Measurements from ENCODE around the gene NSD2.
"Not testable (repeated sequence)": the region's sequence is repeated elsewhere in the genome, so short reads cannot be mapped to it uniquely, and the experiment has no call there.

NSD2 gene

DNA sequence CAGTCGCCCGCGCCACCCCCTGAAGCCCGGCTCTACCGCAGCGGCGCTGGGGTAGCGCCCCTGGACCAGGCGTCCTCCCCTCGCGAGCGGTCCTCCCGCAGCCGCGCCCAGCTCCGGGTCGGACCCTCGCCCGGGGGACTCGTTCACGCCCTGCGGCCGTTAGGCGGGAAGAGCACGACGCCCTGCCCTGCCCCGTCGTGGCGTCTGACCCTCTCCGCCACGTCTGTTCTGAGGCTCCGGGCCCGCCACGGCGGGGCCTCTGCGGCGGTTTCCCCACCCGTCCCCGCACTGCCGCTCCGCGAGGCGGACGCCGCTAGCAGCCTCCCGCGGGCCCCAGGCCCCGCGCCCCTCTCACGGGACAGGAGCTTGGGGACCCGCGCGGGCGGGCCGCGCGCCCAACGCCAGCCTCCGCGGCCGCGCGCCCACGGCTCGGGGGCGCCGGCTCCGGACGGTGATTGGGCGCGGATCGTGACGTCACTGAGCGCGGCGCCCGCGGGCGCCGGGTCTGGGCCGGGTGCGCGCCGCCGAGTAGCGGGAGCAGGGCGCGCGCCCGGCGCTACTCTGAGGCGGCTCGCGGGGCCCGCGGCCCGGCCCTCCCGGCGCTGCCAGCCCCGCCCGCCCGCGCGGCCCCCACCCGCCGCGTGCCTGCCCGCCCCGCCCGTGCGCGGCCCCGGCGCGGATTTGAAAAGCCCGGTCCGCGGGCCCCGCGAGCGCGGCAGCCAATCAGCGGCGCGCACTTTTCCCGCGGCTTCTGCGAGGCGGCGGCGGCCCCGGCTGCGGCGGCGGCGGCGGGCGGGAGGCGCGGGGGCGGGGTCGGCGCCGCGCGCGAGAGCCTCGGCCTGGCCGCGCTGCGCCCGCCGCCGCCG lies at the start of gene NSD2:
NSD2 (plus strand) TSS at position 816 of the 866 bp plus-strand sequence. CDS start 29,262 bp downstream, outside the sequence.
- peak; percentile 92 for DNase-seq

DNA sequence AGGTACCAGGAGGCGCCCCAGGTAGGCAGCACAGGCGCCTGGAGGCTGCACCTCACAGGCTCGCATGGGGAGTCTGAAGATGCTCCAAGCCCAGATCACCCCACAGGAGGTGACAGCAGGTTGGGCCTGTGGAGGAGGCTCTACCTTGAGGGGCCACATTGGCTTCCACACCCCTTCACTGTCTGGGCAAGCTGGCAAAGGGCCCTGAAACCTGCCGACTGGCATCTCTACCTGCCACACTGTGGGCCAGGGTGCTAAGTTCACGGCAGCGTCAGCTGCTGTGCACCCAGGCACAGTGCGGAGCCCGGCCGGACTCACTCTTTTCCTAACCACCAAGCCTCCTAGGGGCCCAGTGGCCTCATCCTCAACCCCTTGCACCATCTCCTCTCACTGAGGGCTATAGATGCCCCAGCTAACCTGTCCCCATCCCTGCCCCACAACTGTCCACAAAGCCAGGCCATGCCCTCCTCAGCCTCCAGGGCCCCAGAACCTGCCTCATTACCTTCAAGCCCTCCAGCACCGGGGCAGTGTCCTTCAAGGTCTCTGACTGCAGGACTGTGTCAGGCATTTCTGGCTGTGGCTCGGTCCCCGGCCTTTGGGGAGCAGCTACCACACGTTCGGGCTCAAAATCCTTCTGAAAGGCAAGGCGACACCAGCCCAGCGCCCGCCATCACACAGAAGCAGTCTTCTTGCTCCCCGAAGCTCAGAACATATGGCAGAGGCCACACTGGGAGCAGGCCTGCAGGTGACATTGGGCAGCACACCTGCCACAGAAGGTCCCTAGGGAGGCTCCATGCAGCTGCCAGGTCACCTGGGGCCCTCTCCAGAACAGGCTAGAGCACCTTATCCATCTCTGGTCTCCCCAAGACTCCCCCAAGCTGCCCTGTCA lies 49.3 kb upstream of the NSD2 start:
- DNase-seq = no peak

DNA sequence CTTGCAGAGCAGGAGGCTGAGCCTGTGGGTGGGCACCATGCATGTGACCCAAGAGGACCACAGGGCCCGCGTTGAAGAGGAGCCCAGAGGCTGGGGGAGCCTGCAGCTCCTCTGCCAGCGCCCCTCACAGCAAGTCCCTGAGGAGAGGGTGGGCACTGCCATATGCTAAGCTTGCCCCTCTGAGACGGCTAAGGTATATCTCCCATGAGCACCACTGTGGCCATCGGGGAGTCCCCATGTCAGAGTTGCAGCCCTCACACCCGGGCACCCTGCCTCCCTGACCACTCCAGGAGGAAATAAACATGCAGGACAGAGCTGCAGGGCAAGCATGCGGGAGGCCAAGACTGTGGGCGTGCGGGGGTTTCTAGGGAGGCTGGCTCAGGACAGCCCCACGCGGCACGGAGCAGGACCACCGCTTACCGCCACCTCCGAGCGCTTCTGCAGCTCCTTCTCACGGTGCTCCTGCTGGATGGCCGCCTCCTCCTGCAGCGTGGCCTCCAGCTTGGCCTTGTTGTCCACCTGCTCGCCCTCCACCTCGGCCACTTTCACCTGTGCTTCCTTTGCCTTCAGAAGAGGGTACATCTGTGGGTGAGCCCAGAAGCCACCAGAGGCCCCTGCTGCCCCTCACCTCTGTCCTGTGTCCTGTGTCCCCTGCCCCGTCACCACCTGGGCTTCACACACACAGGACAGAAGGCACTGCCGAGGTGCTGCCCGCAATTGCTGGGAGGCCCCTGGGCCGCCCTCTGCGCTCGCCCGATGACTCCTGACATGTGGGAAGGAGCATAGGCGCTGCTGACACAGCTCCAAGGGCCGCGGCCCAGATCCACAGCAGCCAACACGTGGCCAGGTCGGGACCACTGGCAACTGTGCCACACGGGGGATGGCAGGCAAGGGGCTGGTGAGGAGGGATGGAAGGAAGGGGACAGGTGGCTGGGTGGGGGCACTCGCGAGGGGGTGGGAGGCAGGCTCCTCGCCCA lies 48.3 kb upstream of the NSD2 start:
- DNase-seq = no peak

DNA sequence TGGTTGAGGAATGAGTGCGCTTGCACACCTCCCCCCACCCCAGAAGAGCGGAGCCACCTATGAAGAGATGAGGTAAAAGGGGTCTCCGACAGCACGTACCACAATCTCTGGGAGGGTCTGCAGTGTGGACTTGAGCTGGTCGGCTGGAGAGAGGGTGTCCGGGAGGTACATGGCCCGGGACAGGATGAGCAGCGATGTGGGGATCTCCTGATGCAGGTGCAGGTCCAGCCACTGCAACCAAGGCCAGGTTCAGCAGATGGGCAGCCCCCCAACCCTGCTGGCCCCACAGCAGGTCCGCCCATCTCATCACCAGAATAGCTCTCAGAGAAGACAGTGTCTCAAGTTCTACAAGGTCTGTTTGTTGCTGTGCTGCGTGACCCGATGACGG lies 47.7 kb upstream of the NSD2 start:
- no peak for DNase-seq

DNA sequence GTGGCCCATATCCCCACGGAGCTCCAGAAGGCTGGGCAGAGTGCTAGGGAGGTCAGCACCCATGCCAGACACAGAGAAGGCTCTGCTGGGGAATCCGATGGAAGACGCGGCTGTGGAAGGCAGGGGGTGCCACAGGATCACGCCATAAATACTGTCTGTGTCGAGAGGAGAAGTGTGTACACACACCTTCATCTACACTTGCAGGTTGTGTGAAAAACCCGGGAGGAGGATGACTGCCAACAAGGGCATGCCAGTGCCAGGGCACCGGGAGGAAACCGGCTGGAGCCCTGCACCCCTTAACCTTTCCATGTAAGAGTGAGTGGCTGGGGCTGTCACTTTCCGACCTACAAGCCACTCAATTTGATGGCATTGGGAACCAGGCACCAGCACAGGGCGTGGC lies 46.4 kb upstream of the NSD2 start:
- no peak for DNase-seq

- no peak for DNase-seq
Observed at GRCh38 chr4:1825326-1825725, 45.9 kb upstream of the NSD2 start.

DNA sequence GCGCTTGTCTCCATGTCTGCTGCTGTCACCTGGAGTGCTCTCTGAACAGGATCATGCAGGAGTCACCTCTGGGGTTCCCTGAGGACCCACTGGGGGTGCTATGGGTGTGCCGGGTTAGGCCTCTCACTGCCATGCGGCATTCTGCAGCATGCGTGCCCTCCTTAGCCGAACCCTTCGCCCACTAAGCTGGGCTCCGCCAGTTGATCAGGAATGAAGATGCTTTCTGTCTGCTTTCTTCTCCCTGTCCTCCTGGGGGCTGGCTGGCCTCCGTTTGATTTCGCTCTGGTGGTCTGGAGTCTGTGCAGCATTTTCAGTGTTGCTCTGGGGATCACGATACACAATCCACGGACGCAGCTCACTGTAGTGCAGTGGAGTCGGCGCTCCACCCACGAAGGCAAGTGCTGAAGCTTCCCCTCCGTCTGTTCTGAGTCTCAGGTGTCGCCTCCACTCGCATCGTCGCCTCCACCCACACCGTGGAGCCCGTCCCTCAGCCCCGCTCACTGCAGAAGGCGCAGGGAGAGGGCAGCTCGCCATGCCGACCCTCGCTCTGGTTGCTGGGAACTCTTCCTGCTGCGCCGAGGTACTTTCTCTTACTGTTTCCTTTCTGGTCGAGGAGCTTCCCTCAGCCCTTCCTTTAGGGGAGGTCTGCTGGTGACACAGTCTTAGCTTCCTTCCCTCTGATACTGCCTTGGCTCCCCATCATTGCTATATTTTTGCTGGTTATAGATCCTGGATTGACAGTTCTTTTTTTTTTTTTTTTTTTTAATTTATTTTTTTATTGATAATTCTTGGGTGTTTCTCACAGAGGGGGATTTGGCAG lies 44.5 kb upstream of the NSD2 start:
- no peak for DNase-seq

GRCh38 chr4:1830234-1830633 lies 41.0 kb upstream of the NSD2 start:
- no peak for DNase-seq

DNA sequence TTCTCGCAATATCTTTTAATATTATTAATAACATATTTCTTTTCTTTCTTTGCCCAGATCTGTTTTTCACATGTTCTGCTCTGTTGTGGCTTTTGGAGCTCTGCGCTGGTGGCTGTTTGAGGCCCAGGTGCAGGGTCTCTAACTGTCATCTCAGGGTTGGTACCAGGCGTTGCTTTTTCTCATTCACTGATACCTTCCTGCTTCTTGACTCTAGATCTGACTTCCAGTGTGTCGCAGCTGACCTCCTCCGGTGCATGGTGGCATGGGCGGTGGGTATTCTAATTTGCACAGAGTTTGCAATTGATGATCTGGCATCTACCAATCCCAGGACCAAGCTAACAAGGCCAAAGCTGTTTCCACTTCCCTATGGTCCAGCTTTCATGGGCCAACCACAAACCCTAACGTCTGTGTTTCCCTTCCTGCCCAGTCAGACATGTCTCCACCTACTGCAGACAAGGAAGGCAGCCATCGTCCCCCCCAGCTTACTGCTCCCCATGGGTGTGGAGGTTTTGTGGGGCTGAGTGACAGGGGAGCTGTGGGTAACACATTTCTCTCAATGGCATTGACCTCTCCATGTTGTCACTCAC lies 40.5 kb upstream of the NSD2 start:
- no peak for DNase-seq

GRCh38 chr4:1831331-1831730 lies 39.9 kb upstream of the NSD2 start:
- DNase-seq = no peak

GRCh38 chr4:1832690-1833089 lies 38.5 kb upstream of the NSD2 start:
- no peak for DNase-seq

- DNase-seq = no peak
Observed at GRCh38 chr4:1833307-1834046, 37.7 kb upstream of the NSD2 start.

DNA sequence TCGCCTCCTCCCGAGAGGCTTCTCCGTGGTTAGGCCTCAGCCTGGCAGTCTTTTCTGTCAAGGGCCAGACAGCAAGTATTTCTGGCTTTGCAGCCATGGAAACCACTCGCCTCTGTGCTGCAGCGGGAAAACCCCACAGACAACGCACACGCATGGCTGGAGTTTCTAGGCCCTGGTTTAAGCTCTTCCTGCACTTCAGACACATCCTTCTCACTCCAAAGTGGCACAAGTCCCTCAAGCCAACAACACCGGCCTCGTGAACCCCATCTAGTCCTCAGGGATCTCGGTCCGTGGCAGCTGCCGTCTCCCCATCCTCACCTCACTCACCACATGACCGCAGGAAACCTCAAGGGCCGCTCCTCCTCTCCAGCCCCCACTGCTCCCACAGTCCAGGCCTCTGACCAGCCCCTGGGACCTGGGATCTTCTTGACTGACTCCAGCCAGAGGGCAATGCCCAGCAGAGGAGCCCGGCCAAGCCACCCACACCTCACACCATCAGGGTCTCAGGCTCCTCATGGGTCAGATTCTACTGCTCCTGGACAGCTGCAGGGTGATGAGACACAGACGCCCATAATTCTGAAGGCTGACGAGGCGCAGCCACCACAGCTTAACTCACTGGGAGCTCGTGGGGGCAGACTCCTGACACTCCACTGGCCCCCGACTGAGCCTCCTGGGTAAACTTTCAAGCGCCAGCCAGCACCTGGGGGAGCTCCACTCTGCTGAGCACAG lies 37.0 kb upstream of the NSD2 start:
- no peak for DNase-seq

DNA sequence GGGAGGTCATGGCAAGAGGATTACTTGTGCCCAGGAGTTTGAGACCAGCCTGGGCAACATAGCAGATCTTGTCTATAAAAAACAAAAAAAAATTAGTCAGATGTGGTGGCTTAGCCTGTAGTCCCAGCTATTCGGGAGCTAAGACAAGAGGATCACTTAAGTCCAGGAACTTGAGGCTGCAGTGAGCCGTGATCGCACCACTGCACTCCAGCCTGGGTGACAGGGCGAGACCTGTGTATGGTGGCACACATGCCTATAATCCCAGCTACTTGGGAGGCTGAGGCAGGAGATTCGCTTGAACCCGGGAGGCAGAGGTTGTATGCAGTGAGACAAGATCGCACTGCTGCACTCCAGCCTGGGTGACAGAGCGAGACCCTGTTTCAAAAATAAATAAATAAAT lies 35.4 kb upstream of the NSD2 start:
- DNase-seq = not testable (repeated sequence)

- DNase-seq = no peak
Observed at GRCh38 chr4:1836650-1837049, 34.5 kb upstream of the NSD2 start.

DNA sequence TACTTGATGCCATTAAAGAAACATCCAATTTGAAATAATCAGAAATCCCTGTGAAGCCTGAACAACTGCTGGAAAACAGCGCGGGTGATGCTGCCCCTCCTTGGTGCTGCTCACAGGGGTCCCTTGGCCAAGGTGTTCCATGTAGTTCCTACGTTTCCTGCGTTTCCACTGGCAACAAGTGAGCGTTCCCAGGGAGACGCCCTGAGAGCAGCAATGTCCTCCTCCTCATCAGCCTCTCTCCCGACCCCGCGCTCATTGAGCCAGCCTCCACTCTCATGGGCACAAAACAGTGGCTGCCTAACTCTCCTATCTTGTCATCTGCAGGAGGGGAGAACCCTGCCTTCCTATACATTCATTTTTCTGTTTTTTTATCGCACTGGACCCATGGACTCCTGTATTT lies 34.1 kb upstream of the NSD2 start:
- no peak for DNase-seq

- DNase-seq = no peak
Observed at GRCh38 chr4:1839282-1839681, 31.9 kb upstream of the NSD2 start.

DNA sequence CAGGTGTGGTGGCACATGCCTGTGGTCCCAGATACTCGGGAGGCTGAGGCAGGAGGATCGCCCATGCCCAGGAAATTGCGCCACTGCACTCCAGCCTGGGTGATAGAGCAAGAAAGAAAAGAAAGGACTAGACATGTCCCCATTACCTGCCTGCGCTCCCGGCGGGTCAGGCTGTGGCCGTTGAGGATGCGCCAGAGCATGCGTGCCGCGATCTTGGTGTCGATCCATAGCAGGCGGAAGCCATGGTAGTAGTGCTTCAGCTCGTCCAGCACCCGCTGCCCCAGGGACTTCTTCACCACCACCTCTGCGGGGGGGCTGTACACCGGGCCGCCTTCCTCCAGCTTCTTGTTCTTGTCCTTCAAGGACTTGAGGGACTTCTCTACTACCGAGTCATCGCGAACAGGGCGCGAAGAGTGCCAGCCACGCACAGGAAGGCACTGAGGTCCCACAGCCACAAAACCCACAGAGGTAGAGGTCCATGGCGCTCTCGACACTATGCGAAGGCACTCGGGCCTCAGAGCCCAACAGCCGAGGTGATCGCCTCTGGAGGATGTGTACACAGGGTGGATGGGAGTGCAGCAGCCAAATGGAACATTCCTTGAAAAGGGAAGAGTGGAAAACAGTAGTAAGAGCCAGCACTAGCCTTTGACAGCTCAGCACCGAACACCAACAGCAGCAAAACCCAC lies 29.8 kb upstream of the NSD2 start:
- no peak for DNase-seq

DNA sequence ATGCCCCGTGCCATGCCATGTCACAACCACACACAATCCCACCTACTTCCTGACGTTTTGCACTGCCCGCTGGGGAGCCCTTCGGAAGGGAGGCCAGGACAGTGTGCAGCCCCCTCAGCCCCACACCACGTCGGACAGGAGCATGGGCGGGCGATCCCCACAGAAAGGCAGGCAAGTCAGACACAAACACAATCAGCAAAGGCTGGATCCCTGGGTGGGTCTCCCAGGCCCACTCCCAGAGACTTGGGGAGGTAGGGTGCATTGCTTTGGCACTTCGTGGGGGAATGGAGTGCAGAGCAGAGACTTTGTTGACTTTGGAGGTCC lies 29.3 kb upstream of the NSD2 start:
- DNase-seq = no peak
